HepG2 (cell line): ENCODE results near the gene PHLDB1. TPM values are rescaled to one million over a fixed set of nuclear protein-coding genes. Genes with fewer than 3 reads are reported as not detected.

Source experiments
- ARID5B ChIP-seq: IDR thresholded peaks from 2 replicates; pipeline ENCODE4 v1.4.0; 2020; ENCODE audit warnings: mild to moderate bottlenecking, missing genetic modification reagents
- ELF4 ChIP-seq: sonication (generic); formaldehyde crosslinking; IDR thresholded peaks from 2 replicates; pipeline ENCODE4 v1.5.0; 2020; ENCODE audit warnings: missing genetic modification reagents, mild to moderate bottlenecking, moderate library complexity, borderline replicate concordance
- KAT7 ChIP-seq: IDR thresholded peaks from 2 replicates; pipeline ENCODE4 v1.6.1; 2018; ENCODE audit warnings: borderline replicate concordance, missing compliant biosample characterization
- NFAT5 ChIP-seq: sonication (generic); formaldehyde crosslinking; IDR thresholded peaks from 2 replicates; pipeline ENCODE4 v1.4.0; 2020; ENCODE audit warnings: missing genetic modification reagents
- PHF21A ChIP-seq: sonication (generic); formaldehyde crosslinking; IDR thresholded peaks from 2 replicates; pipeline ENCODE4 v1.5.0; 2020; ENCODE audit warnings: mild to moderate bottlenecking, missing genetic modification reagents
- PHF5A ChIP-seq: IDR thresholded peaks from one replicate; pipeline ENCODE4 v1.6.1; 2018; ENCODE audit warnings: low read depth, missing genetic modification reagents; ENCODE audit not compliant: unreplicated experiment
- PHF8 ChIP-seq: sonication (generic); formaldehyde crosslinking; IDR thresholded peaks from 2 replicates; pipeline ENCODE4 v1.5.0; 2020; ENCODE audit warnings: missing genetic modification reagents
- REPIN1 ChIP-seq: sonication (generic); formaldehyde crosslinking; IDR thresholded peaks from 2 replicates; pipeline ENCODE4 v1.8.0; 2022; ENCODE audit warnings: missing genetic modification reagents, low read depth, mild to moderate bottlenecking, borderline replicate concordance
- RNF219 ChIP-seq: sonication (generic); formaldehyde crosslinking; IDR thresholded peaks from 2 replicates; pipeline ENCODE4 v1.5.0; 2020; ENCODE audit warnings: mild to moderate bottlenecking, missing genetic modification reagents
- TAF15 ChIP-seq: fragments of 200-400 bp; formaldehyde crosslinking; IDR thresholded peaks from one replicate; pipeline ENCODE4 v1.6.1; 2018; ENCODE audit warnings: mild to moderate bottlenecking, low read depth, low read length; ENCODE audit not compliant: poor library complexity, severe bottlenecking
- ZGPAT ChIP-seq: IDR thresholded peaks from 2 replicates; pipeline ENCODE4 v1.6.1; 2016; ENCODE audit warnings: mild to moderate bottlenecking
- ZNF619 ChIP-seq: sonication (generic); formaldehyde crosslinking; IDR thresholded peaks from 2 replicates; pipeline ENCODE4 v1.4.0; 2020; ENCODE audit warnings: mild to moderate bottlenecking, missing genetic modification reagents
- ZNF644 ChIP-seq: IDR thresholded peaks from 2 replicates; pipeline ENCODE4 v1.6.1; 2016; ENCODE audit warnings: low read depth
- ZNF792 ChIP-seq: IDR thresholded peaks from 2 replicates; pipeline ENCODE4 v1.6.1; 2016
- polyA plus RNA-seq, 8 experiments: library from polyadenylated mRNA; depleted of rRNA in 3 of 8; stranded (reverse) in 7 of 8; unstranded in 1 of 8; fragments of >200 nt; fragmentation: Illumina TruSeq in 4 of 8; extraction: Trizol in 4 of 8; gene quantifications; 2 replicates each; pipeline versions ENCODE4 v1.2.1 to v1.2.3, GENCODE V29; 2011 to 2016; ENCODE audit warnings: low read depth in 4 of 8, missing spikeins in 1 of 8, mixed read lengths in 1 of 8; ENCODE audit not compliant: insufficient read depth in 1 of 8
- total RNA-seq, 5 experiments: library from RNA; depleted of rRNA; stranded (reverse); fragments of >200 nt; fragmentation: Illumina TruSeq; extraction: Trizol; gene quantifications; 2 replicates each; pipeline ENCODE4 v1.2.3, GENCODE V29; 2016; ENCODE audit warnings: low read depth in 1 of 5

PHLDB1 gene
- total and polyA plus RNA-seq, 2 of the 13 experiments (the other 11 are each of a cell fraction or from before 2014, with no cell fraction given) = 13.8 to 14.2 TPM

DNA sequence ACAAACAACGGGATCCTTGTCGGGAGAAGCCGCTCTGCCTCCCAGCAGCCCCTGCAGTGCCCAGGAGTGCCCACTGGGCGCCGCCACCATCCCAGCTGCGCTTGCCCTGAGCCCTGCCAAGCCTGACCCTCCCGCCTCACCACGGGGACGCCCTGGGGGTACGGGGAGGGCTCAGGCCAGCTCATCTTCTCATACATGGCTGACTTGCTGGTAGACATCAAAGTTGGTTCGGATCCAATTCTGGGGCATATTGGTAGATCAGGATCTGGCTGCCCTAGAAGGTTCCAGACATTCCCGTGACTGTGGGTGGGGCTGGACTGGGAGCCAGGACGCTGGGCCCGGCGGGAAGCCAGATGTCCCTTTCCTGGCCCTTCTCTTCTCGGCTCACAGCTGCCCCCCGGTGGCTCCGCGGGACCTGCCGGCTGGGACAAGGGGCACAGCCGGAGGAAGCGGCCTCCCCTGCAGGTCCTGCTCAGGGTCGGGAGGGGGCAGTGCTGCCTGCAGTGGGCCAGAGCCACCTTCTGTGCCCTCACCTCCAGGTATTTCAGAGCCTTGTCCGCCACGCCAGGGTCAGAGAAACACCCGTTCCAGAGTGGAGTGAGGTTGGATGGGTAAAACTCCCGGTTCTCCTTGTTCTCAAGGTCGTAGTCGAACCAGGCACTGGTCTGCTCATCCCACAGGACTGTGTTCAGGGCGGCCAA, 82.6 kb downstream of the PHLDB1 start (continued):
- TF ChIP-seq PHF8 (CRISPR knock-in tag) = peak; percentile 36; the same call in 1 of the 2 replicates
- TF ChIP-seq ELF4 (CRISPR knock-in tag) = no peak
- TF ChIP-seq REPIN1 (CRISPR knock-in tag) = peak; percentile 88
- TF ChIP-seq ARID5B = peak; percentile 58; the same call in 1 of the 2 replicates
- no peak for TF ChIP-seq RNF219
- TF ChIP-seq ZNF792 (CRISPR knock-in tag) = no peak
- no peak for TF ChIP-seq TAF15
- TF ChIP-seq PHF5A = peak; percentile 26
- no peak for TF ChIP-seq NFAT5 (CRISPR knock-in tag)
- peak; percentile 47; the same call in 1 of the 2 replicates for TF ChIP-seq KAT7 (CRISPR knock-in tag)
- no peak for TF ChIP-seq ZNF644
- no peak for TF ChIP-seq ZNF619 (CRISPR knock-in tag)
- TF ChIP-seq ZGPAT (CRISPR knock-in tag) = peak; percentile 76; the same call in 1 of the 2 replicates
- peak; percentile 90; the same call in 1 of the 2 replicates for TF ChIP-seq PHF21A (CRISPR knock-in tag)
